GM19328 (cell line): ENCODE measurements around the gene NPEPL1.
"Not testable (repeated sequence)": the region's sequence is repeated elsewhere in the genome, so short reads cannot be mapped to it uniquely, and the experiment has no call there.

ENCODE experiments used
- ATAC-seq: cut with Tn5 transposase; IDR thresholded peaks from one replicate; pipeline ENCODE4 v1.9.1; 2021; ENCODE audit warnings: mild to moderate bottlenecking, moderate library complexity; ENCODE audit not compliant: unreplicated experiment

Gene NPEPL1

DNA sequence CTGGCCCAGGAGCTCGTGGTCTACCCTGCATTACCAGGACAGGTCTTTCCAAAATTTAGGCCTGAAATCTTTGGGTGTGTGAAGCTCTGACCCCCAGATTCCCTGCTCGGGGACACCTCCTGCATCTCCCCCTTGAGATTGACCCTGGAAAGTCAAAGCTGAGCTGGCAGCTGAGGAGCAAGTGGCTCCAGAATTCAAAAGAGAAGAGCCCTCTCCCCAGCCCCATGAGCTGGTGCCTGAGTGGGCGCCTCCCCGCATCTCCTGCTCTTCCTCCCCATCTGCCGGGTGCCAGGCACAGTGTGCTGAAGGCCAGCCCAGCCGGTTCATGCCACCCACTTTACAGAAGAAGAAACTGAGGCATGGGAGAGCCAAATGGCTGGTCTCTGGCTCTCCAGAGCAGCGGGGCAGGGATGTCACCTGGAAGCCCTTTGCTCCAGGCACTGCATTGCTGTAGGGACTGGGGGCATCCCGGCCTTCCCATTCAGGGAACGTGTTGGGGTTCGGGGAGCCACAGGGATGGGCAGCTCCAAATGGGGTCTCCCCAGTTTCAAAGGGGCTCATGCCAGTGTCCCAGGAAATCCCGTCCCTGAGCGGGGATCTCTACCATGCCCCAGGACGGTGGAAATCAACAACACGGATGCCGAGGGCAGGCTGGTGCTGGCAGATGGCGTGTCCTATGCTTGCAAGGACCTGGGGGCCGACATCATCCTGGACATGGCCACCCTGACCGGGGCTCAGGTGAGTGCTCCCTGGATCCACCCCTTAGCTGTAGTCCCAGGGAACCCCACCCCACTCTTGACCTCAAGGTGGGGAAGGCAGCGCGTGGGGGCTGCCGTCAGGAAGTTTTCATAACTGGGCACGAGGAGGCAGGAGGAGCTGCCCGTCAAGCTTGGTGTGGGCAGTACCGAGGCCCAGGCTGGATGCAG is 20.5 kb downstream of the NPEPL1 start:
- no peak for ATAC-seq

GRCh38 chr20:58713801-58714339 is 21.3 kb downstream of the NPEPL1 start:
- ATAC-seq: no peak

DNA sequence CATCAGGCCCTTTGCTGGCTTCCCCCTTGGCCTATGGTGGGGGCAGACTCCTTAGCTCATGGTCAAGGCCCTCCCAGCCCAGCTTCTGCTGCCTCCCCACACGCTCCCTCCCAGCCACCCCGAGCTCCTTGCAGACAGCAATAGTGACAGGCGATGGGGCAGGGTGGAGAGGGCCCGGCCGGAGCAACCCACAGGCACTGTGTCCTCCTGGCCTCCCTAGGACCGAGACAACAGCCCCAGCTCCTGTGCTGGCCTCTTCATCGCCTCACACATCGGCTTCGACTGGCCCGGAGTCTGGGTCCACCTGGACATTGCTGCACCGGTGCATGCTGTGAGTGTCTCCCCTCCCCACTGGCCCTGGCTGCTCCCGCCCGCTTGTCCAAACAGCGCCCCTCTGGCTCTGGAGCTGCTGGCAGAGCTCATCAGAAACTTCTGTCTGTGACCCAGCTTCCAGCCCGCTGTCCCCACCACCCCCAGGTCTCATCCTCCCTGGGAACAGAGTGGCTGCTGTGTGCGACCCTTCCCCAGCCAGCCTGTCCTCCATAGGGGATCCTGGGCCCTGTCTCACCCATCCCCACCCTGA is 21.8 kb downstream of the NPEPL1 start:
- no peak for ATAC-seq

DNA sequence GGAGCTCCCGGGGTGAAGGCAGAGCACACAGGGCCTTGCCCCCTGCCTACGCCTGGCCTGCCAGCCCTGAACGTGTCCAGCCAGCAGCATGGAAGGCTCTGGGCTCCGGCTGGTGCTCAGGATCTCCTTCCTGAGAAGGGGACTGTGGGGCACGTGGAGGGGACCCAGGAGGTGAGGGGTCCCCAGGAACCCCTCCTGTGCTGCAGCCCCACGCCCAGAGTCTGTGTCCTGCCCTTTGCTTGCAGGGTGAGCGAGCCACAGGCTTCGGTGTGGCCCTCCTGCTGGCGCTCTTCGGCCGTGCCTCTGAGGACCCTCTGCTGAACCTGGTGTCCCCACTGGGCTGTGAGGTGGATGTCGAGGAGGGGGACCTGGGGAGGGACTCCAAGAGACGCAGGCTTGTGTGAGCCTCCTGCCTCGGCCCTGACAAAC is 22.3 kb downstream of the NPEPL1 start:
- no peak for ATAC-seq

GRCh38 chr20:58715391-58715800 is 22.8 kb downstream of the NPEPL1 start:
- ATAC-seq: no peak

DNA sequence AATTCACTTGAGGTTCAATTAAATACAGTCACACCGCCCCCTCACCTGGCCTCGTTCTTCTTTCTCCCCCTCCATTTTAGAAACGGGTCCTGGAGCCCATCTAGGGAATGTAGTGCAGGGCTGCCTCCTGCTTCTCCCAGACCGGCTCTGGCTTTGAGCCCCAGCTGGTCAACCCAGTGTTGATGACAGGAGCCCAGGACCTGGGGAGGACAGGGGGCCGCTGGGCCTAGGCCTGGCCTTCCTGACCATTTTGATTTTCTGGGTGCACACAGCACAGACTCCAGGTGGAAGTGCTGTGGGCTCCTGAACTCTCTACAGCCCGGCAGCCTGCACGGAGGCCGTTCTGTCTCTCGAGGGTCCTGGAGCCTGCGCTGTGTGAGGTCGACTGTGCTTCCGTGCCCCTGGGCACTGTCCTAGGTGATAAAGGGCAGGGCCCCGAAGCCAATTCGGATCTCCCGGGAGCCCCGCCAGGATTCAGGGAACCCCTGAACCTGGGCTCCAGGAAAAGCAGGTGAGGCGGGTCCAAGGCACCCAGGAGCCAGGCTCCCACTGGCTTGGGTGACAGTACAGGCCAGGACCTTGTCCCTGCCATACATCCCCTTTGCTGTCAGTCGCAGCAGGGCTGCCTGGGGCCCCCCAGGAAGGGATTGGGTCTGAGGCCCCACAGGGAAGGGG is 23.3 kb downstream of the NPEPL1 start:
- ATAC-seq: no peak

- no peak for ATAC-seq
Measured at GRCh38 chr20:58716476-58717277, 24.1 kb downstream of the NPEPL1 start.

GRCh38 chr20:58717278-58718091 is 24.9 kb downstream of the NPEPL1 start:
- ATAC-seq: no peak

GRCh38 chr20:58718121-58718563 is 25.5 kb downstream of the NPEPL1 start:
- ATAC-seq: no peak

- no peak for ATAC-seq
Measured at GRCh38 chr20:58718729-58719128, 26.1 kb downstream of the NPEPL1 start.

GRCh38 chr20:58719258-58719657 is 26.7 kb downstream of the NPEPL1 start:
- no peak for ATAC-seq

DNA sequence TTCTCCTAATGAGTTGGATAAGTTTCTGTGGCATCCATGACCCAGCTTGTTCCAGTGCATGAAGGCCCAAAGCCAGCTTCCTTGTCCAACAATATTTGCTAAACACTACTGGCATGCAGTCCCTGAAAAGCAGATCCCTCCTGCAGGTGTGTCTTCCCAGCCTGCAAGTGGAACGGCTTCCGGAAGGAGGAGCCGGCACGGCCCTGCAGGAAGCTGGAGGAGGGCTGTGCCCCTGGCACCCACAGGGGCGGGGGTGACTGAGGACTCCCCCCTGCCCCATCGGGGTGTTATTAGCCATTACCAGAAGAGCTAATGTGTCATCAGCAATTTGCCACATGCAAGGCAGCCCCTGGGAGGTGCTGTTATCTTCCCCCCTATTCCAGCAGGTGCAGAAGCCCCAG is 27.4 kb downstream of the NPEPL1 start:
- no peak for ATAC-seq

- no peak for ATAC-seq
Measured at GRCh38 chr20:58720890-58721289, 28.3 kb downstream of the NPEPL1 start.

GRCh38 chr20:58721951-58722778 is 29.6 kb downstream of the NPEPL1 start:
- ATAC-seq: no peak

GRCh38 chr20:58722877-58723627 is 30.5 kb downstream of the NPEPL1 start:
- no peak for ATAC-seq

- no peak for ATAC-seq
Measured at GRCh38 chr20:58723628-58723984, 31.0 kb downstream of the NPEPL1 start.

GRCh38 chr20:58726156-58726555 is 33.6 kb downstream of the NPEPL1 start:
- not testable (repeated sequence) for ATAC-seq

GRCh38 chr20:58731192-58731591 is 38.6 kb downstream of the NPEPL1 start:
- ATAC-seq: no peak
